ENCODE measurements around the gene TAS2R14.

- TF ChIP-seq POLR2AphosphoS5 (IDR thresholded peaks at IDR 0.05; ENCODE audit: borderline replicate concordance, low read depth, low read length) (no peak), EZH2 (IDR thresholded peaks at IDR 0.05) (no peak)
Observed at GRCh38 chr12:10966314-10966713, 27.3 kb upstream of the TAS2R14 start.

Measured in SK-N-MC (cell line).